Embryonic facial prominence (tissue), 1 donor: ENCODE data around the gene WNT7A.

Experiments
- DNase-seq: peaks from one replicate; pipeline ENCODE4 v3.0.0-alpha.2; 2016; ENCODE audit errors: extremely low spot score

The WNT7A gene

GRCh38 chr3:13770170-13771169, 109.4 kb downstream of the WNT7A start:
- no peak for DNase-seq

GRCh38 chr3:13769422-13769821, 110.4 kb downstream of the WNT7A start:
- no peak for DNase-seq

GRCh38 chr3:13768453-13768852, 111.4 kb downstream of the WNT7A start:
- no peak for DNase-seq

- DNase-seq, result no peak
These were observed 112.0 kb downstream of the WNT7A start for GRCh38 chr3:13767896-13768295.

- no peak for DNase-seq
These were observed 112.8 kb downstream of the WNT7A start for GRCh38 chr3:13767030-13767429.
